AG10803 (cell line): Measurements from ENCODE around the gene ATP5MG.

Experiments used
- DNase-seq: peaks from one replicate; pipeline ENCODE4 v3.0.0; 2010; ENCODE audit warnings: low read depth
- H3K4me3 ChIP-seq: 2 replicates; pipeline ENCODE4 v1.5.1; 2011; ENCODE audit warnings: mild to moderate bottlenecking, low read length, control low read depth
- TF ChIP-seq, protein P1 (sequence below): conservative IDR thresholded peaks from 2 replicates; pipeline ENCODE4 v1.5.1; 2011; ENCODE audit warnings: mild to moderate bottlenecking, low read length, control low read depth, inconsistent platforms

ATP5MG gene

DNA sequence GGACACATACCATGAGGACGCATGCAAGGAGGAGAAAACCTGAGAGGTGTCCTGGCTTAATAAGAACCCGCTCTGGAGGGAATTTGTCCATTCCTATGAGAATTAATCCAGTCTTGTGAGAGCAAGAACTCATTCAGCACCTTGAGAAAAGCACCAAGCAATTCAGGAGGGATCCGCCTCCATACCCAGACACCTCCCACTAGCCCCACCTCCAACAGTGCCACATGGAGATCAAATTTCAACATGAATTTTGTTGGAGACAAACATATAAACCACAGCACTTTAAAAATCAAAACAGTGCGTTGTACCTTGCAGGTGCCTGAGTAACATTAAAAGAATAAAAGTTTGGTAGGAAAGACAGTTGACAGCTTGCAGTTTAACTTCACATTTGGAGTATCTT lies 30.6 kb upstream of the ATP5MG start:
- TF ChIP-seq, protein P1, sequence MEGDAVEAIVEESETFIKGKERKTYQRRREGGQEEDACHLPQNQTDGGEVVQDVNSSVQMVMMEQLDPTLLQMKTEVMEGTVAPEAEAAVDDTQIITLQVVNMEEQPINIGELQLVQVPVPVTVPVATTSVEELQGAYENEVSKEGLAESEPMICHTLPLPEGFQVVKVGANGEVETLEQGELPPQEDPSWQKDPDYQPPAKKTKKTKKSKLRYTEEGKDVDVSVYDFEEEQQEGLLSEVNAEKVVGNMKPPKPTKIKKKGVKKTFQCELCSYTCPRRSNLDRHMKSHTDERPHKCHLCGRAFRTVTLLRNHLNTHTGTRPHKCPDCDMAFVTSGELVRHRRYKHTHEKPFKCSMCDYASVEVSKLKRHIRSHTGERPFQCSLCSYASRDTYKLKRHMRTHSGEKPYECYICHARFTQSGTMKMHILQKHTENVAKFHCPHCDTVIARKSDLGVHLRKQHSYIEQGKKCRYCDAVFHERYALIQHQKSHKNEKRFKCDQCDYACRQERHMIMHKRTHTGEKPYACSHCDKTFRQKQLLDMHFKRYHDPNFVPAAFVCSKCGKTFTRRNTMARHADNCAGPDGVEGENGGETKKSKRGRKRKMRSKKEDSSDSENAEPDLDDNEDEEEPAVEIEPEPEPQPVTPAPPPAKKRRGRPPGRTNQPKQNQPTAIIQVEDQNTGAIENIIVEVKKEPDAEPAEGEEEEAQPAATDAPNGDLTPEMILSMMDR: no peak
- H3K4me3 ChIP-seq: no peak overlapping the region
- DNase-seq: no peak

DNA sequence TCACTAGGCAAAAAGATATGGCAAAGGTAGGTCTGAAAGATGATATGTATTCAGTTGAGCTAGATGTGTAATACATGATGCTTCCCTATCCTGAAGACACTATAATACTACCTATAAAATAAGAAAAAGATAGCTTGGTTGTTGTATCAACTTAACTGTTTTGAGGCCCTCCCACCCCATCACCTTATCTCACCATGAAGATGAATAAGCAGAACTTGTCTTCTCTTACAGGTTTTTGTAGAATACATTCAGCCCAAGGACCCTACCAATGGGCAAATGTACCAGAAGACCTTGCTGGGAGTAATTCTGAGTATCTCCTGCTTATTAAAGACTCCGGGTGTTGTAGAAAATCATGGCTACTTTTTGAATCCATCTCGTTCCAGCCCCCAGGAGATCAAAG lies 28.1 kb upstream of the ATP5MG start:
- H3K4me3 ChIP-seq: no peak overlapping the region
- DNase-seq: no peak
- TF ChIP-seq, protein P1: no peak

DNA sequence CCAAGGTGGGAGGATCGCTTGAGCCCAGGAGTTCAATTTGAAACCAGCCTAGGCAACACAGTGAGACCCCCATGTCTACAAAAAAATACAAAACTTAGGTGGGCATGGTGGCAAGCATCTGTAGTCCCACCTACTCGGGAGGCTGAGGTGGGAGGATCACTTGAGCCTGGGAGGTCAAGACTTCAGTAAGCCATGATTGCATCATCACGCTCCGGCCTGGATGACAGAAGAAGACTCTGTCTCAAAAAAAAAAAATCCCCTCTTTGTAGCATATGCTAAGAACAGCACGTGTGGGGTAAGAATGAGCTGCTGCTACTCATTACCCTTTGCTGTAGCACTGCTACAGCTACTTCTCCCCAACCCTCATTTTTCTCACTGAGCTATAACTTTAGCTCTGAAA lies 27.5 kb upstream of the ATP5MG start:
- H3K4me3 ChIP-seq: no peak overlapping the region
- no peak for DNase-seq
- TF ChIP-seq, protein P1: no peak

DNA sequence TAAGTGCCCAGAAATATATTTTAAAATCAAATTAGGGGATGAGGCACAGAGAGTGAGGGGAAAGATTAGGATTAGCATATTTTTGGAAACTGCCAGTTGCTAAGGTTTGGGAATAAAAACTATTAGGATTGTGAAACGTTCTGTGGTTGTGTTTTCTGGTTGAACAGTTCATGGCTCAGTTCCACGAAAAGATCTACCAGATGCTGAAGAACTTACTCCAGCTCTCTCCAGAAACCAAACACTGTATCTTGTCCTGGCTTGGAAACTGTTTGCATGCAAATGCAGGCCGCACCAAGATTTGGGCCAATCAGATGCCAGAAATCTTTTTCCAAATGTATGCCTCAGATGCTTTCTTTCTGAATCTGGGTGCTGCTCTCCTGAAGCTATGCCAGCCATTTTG lies 26.7 kb upstream of the ATP5MG start:
- peak; percentile 96 for DNase-seq
- H3K4me3 ChIP-seq: no peak overlapping the region
- TF ChIP-seq, protein P1: no peak

DNA sequence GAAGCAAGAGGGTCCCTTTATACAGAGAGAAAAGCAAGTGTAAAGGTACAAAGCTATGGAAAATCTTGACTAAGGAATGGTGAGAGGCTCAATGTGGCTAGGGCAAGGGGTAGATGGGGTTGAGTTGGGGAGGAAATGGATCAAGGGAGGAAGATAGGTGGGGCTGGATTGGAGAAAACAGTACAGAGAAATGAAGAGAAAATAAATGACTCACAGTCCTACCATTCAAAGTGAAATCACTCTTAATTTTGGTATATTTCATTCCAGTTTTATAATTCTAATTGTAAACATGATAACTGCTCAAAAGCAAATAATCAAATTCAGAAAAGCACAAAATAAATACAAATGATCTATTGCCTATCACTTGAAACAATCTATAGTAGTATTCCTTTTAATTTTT lies 25.4 kb upstream of the ATP5MG start:
- DNase-seq: no peak
- TF ChIP-seq, protein P1: no peak
- no peak overlapping the region for H3K4me3 ChIP-seq

DNA sequence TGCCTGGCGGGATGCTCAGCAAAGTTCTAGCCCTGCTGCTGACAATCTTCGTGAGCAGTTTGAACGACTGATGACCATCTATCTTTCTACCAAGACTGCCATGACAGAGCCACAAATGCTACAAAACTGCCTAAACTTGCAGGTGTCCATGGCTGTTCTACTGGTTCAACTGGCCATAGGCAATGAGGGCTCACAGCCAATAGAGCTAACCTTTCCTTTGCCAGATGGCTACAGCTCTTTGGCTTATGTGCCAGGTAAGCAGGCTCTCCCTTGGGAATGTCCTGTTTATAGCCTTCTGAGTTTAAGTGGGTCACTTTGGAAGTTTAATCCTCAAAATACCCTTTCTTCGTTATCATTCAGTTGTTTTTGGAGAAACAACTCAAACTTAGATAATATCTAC lies 21.9 kb upstream of the ATP5MG start:
- H3K4me3 ChIP-seq: no peak overlapping the region
- DNase-seq: no peak
- TF ChIP-seq, protein P1: no peak

DNA sequence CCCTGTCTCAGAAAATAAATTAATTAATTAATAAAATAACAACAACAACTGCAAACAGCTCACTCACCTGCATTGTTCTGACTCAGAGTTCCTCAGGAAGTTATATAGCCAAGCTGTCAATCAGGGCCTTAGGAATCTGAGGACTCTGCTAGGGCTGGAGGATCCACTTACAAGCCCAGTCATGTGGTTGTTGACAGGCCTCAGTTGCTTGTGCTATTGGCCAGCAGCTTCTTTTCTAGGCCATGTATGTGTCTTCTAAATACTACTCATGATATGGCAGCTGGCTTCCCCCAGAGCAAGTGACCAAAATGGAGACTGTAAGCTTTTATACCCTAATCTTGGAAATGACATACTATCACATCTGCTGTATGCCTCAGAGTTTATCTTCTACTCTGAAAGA lies 20.8 kb upstream of the ATP5MG start:
- DNase-seq: no peak
- no peak overlapping the region for H3K4me3 ChIP-seq
- TF ChIP-seq, protein P1: no peak
